ENCODE results near the gene TUBAL3.
"Not testable (repeated sequence)": the region's sequence is repeated elsewhere in the genome, so short reads cannot be mapped to it uniquely, and the experiment has no call there.

TUBAL3 gene

GRCh38 chr10:5419466-5420094 is 15.0 kb upstream of the TUBAL3 start:
- DNase-seq: no peak

- DNase-seq: no peak
Measured at GRCh38 chr10:5418584-5418983, 14.0 kb upstream of the TUBAL3 start.

- DNase-seq: no peak
Measured at GRCh38 chr10:5416981-5417380, 12.4 kb upstream of the TUBAL3 start.

GRCh38 chr10:5413012-5413938 is 8.6 kb upstream of the TUBAL3 start:
- no peak for DNase-seq

GRCh38 chr10:5412277-5412941 is 7.8 kb upstream of the TUBAL3 start, which contains the start of gene NET1:
Gene NET1, plus strand, starts transcription at chr10:5412557. Its CDS starts 136 bp downstream, at chr10:5412693.
- DNase-seq: peak; percentile 66

GRCh38 chr10:5411941-5412276 is 7.3 kb upstream of the TUBAL3 start:
- DNase-seq: no peak

GRCh38 chr10:5410787-5411186 is 6.2 kb upstream of the TUBAL3 start:
- DNase-seq: not testable (repeated sequence)

GRCh38 chr10:5406918-5407317 is 2.3 kb upstream of the TUBAL3 start:
- DNase-seq: no peak

GRCh38 chr10:5402798-5403197 is 1.8 kb downstream of the TUBAL3 start:
- DNase-seq: no peak

- peak; percentile 31 for DNase-seq
Measured at GRCh38 chr10:5400468-5401240, 4.0 kb downstream of the TUBAL3 start.

GRCh38 chr10:5399332-5399731 is 5.3 kb downstream of the TUBAL3 start:
- DNase-seq: no peak

GRCh38 chr10:5396556-5397300 is 7.9 kb downstream of the TUBAL3 start:
- DNase-seq: peak; percentile 30

- no peak for DNase-seq
Measured at GRCh38 chr10:5395168-5395567, 9.5 kb downstream of the TUBAL3 start.

GRCh38 chr10:5393529-5393928 is 11.1 kb downstream of the TUBAL3 start:
- DNase-seq: no peak

GRCh38 chr10:5391790-5392189 is 12.8 kb downstream of the TUBAL3 start:
- DNase-seq: no peak

- DNase-seq: no peak
Measured at GRCh38 chr10:5390607-5391205, 13.9 kb downstream of the TUBAL3 start.

- no peak for DNase-seq
Measured at GRCh38 chr10:5387169-5387568, 17.5 kb downstream of the TUBAL3 start.

GRCh38 chr10:5385224-5385623 is 19.4 kb downstream of the TUBAL3 start:
- no peak for DNase-seq

- no peak for DNase-seq
Measured at GRCh38 chr10:5381187-5381586, 23.4 kb downstream of the TUBAL3 start.

- DNase-seq: not testable (repeated sequence)
Measured at GRCh38 chr10:5380395-5380794, 24.2 kb downstream of the TUBAL3 start.

- DNase-seq: not testable (repeated sequence)
Measured at GRCh38 chr10:5379202-5379601, 25.4 kb downstream of the TUBAL3 start.

- no peak for DNase-seq
Measured at GRCh38 chr10:5376450-5376849, 28.2 kb downstream of the TUBAL3 start.

All from NCI-H2081 treated with DMSO at 0.1 percent for 48 hours (cell line).